Measurements from ENCODE around the gene NEDD8.
A peak's percentile ranks its signal among the peaks of the same experiment; 100 is the strongest.

NEDD8 gene

DNA sequence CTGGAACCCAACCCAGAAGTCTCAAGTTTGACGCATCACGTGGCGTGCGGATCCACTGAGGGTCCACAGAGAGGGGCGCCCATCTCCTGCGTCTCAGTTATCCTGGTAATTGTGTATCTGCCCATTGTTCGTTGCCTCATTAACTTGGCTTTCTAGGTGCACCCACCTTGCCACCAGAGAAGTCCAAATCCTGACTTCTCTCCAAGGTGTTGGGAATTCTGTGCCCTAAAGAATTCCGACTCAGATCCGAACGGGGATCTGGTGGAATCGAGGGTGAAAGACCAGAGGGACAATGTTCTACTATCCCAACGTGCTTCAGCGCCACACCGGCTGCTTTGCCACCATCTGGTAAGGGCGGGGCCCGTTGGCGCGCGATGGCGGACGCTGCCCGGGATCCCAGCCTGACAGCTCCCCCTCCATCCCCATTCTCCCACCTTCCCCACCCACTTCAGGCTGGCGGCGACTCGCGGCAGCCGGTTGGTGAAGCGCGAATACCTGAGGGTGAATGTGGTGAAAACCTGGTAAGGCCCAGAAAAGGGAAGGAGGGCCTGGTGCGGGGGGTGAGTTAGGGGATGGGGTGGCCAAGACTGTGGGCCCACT is 59.8 kb downstream of the NEDD8 start:
- peak overlapping the region; percentile 63 for H3K4me3 ChIP-seq (ENCODE audit: low read depth, low read length)
- in situ Hi-C loops (cut with HindIII; ENCODE audit: low sequenced_read_pairs), result no loop called here
- no peak for TF ChIP-seq CTCF (IDR thresholded peaks at IDR 0.05; ENCODE audit: low read depth, low read length)

DNA sequence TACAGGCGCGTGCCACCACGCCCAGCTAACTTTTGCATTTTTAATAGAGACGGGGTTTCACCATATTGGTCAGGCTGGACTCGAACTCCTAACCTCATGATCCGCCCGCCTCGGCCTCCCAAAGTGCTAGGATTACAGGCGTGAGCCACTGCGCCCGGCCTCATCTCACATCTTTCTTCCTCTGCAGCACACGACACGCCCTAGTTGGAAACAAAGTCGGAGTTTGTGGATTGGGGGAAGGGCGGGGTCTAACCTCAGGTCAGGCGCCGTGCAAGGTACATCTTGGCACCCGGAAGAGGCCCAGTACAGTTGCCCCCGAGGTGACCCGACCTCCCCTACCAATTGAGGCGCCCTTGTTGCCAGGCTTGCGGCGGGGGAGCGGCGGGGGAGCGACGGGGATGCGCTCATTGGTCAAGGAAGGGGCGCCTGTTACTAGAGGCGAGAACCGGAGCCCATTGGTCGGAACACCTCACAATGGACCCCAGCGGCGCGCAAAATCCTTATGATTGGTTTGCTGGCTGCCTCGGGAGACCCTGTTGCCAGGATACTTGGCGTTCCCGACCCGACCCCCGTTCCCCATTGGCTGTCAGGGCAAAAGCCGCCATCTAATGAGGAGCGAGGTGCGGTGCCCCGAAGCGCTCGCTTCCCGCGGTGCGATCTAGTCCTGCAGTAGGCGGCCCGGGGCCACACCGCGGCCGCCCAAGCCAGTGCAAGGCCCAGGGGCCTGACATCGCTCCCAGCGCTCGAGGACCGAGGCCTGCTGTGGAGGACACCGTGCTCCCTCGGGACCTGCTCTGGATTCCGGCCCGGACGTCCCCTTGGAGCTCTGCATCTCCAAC is 60.5 kb downstream of the NEDD8 start, which contains the start of gene REC8:
Gene REC8 (plus strand): TSS at position 659 of the 839 bp plus-strand sequence. CDS start 473 bp downstream, outside the sequence.
- H3K4me3 ChIP-seq (ENCODE audit: low read depth, low read length), result peak within 1 kb of the TSS; percentile 63
- in situ Hi-C loops (cut with HindIII; ENCODE audit: low sequenced_read_pairs), result no loop called here
- no peak for TF ChIP-seq CTCF (IDR thresholded peaks at IDR 0.05; ENCODE audit: low read depth, low read length)
- DNase-seq (ENCODE audit: low read depth, low spot score), result peak; percentile 97

More for the DNA sequence above, 59.8 kb downstream of the NEDD8 start:
- no peak for DNase-seq (ENCODE audit: low read depth, low spot score)

- in situ Hi-C loops (cut with HindIII; ENCODE audit: low sequenced_read_pairs), result no loop called here
- no peak for TF ChIP-seq CTCF (IDR thresholded peaks at IDR 0.05; ENCODE audit: low read depth, low read length)
- no peak overlapping the region for H3K4me3 ChIP-seq (ENCODE audit: low read depth, low read length)
- no peak for DNase-seq (ENCODE audit: low read depth, low spot score)
Measured at GRCh38 chr14:24167469-24168114, 64.6 kb downstream of the NEDD8 start.

All from astrocyte of the spinal cord (primary cell).